22Rv1 (cell line): ENCODE measurements around the gene MFSD1.

ENCODE experiments used
- ZFX ChIP-seq: fragments of 450-650 bp; IDR thresholded peaks from 2 replicates; pipeline ENCODE4 v1.6.1; 2017; ENCODE audit warnings: antibody characterized with exemption, borderline replicate concordance
- TF ChIP-seq, protein P1 (sequence below): fragments of 450-650 bp; IDR thresholded peaks from 2 replicates; pipeline ENCODE4 v1.5.1; 2017; ENCODE audit warnings: mild to moderate bottlenecking

DNA sequence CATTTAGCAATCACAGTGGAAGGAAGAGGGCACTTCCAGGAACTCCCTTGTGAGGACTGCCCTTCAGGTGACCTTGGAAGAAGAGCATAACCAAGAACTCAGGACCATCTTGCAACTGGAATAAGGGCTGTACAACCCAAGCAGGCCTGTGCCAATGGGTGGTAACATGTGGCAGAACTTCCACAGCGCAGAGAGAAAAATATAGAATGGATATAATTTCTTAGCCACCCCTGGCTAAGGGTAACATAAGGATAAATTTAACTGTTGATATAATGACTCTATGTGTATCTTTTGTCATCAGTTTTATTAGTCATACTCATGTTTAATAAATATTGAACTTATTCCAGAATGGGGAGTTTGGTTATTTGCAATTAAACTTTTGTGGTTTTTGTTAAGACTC lies 13.4 kb upstream of the MFSD1 start:
- TF ChIP-seq, protein P1, sequence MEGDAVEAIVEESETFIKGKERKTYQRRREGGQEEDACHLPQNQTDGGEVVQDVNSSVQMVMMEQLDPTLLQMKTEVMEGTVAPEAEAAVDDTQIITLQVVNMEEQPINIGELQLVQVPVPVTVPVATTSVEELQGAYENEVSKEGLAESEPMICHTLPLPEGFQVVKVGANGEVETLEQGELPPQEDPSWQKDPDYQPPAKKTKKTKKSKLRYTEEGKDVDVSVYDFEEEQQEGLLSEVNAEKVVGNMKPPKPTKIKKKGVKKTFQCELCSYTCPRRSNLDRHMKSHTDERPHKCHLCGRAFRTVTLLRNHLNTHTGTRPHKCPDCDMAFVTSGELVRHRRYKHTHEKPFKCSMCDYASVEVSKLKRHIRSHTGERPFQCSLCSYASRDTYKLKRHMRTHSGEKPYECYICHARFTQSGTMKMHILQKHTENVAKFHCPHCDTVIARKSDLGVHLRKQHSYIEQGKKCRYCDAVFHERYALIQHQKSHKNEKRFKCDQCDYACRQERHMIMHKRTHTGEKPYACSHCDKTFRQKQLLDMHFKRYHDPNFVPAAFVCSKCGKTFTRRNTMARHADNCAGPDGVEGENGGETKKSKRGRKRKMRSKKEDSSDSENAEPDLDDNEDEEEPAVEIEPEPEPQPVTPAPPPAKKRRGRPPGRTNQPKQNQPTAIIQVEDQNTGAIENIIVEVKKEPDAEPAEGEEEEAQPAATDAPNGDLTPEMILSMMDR, result no peak
- TF ChIP-seq ZFX, result no peak
